Measurements from ENCODE around the gene LGALS13.

- TF ChIP-seq CTCF (IDR thresholded peaks at IDR 0.05) (no peak), POLR2A (IDR thresholded peaks at IDR 0.05) (no peak), EP300 (IDR thresholded peaks at IDR 0.05) (no peak), POLR2AphosphoS5 (IDR thresholded peaks at IDR 0.05) (no peak)
Measured at GRCh38 chr19:39613597-39613996, 11.3 kb downstream of the LGALS13 start.

Data from upper lobe of left lung (tissue), 4 donors.